SK-N-SH treated with all-trans-retinoic acid at 6 μM for 48 hours (cell line): ENCODE data around the gene SPAG5.
"Not testable (repeated sequence)": the region's sequence is repeated elsewhere in the genome, so short reads cannot be mapped to it uniquely, and the experiment has no call there.

ENCODE experiments used
- ATAC-seq: fragments of 200-7000 bp; cut with Tn5 transposase; 3 replicates; pipeline ENCODE4 v1.9.1; 2020; ENCODE audit warnings: mild to moderate bottlenecking, moderate library complexity
- ARNTL ChIP-seq: fragments of 450-650 bp; formaldehyde crosslinking; IDR thresholded peaks from 2 replicates; pipeline ENCODE4 v1.5.0; 2020; ENCODE audit warnings: low read depth, mild to moderate bottlenecking, moderate library complexity, borderline replicate concordance
- BACH2 ChIP-seq: fragments of 250-450 bp; sonication (Bioruptor Pico); IDR thresholded peaks from 2 replicates; pipeline ENCODE4 v1.9.0; 2021; ENCODE audit warnings: mild to moderate bottlenecking, borderline replicate concordance
- CSDC2 ChIP-seq: fragments of 250-450 bp; sonication (Bioruptor Pico); IDR thresholded peaks from 2 replicates; pipeline ENCODE4 v1.5.0; 2020; ENCODE audit warnings: mild to moderate bottlenecking, moderate library complexity
- ESRRG ChIP-seq: fragments of 250-450 bp; sonication (Bioruptor Pico); IDR thresholded peaks from 2 replicates; pipeline ENCODE4 v1.6.1; 2021; ENCODE audit warnings: mild to moderate bottlenecking
- GLIS3 ChIP-seq: fragments of 250-450 bp; sonication (Bioruptor Pico); IDR thresholded peaks from 2 replicates; pipeline ENCODE4 v1.5.0; 2020; ENCODE audit warnings: mild to moderate bottlenecking, moderate library complexity
- ISL1 ChIP-seq: fragments of 250-450 bp; sonication (Bioruptor Pico); IDR thresholded peaks from 2 replicates; pipeline ENCODE4 v2.1.2; 2022; ENCODE audit warnings: mild to moderate bottlenecking, moderate library complexity
- PPARA ChIP-seq: fragments of 250-450 bp; sonication (Bioruptor Pico); IDR thresholded peaks from 2 replicates; pipeline ENCODE4 v1.5.0; 2020; ENCODE audit warnings: mild to moderate bottlenecking, borderline replicate concordance
- RARB ChIP-seq: fragments of 250-450 bp; sonication (Bioruptor Pico); IDR thresholded peaks from 2 replicates; pipeline ENCODE4 v1.8.0; 2021; ENCODE audit warnings: mild to moderate bottlenecking, moderate library complexity
- SNAI2 ChIP-seq: fragments of 250-450 bp; sonication (Bioruptor Pico); IDR thresholded peaks from 2 replicates; pipeline ENCODE4 v1.5.0; 2020; ENCODE audit warnings: mild to moderate bottlenecking, moderate library complexity
- TCF4 ChIP-seq: fragments of 250-450 bp; sonication (Bioruptor Pico); IDR thresholded peaks from 2 replicates; pipeline ENCODE4 v1.8.0; 2021; ENCODE audit warnings: mild to moderate bottlenecking, moderate library complexity, borderline replicate concordance
- TOX ChIP-seq: fragments of 250-450 bp; sonication (Bioruptor Pico); IDR thresholded peaks from 2 replicates; pipeline ENCODE4 v1.8.0; 2021; ENCODE audit warnings: mild to moderate bottlenecking, moderate library complexity, borderline replicate concordance
- ZC3H10 ChIP-seq: fragments of 250-450 bp; sonication (Bioruptor Pico); IDR thresholded peaks from 2 replicates; pipeline ENCODE4 v1.5.1; 2021; ENCODE audit warnings: mild to moderate bottlenecking, moderate library complexity
- ZFP3 ChIP-seq: fragments of 250-450 bp; sonication (Bioruptor Pico); IDR thresholded peaks from 2 replicates; pipeline ENCODE4 v1.5.0; 2020; ENCODE audit warnings: mild to moderate bottlenecking, moderate library complexity
- ZFP30 ChIP-seq: fragments of 450-650 bp; formaldehyde crosslinking; IDR thresholded peaks from 2 replicates; pipeline ENCODE4 v1.5.0; 2022; ENCODE audit warnings: mild to moderate bottlenecking, moderate library complexity
- ZNF565 ChIP-seq: fragments of 450-650 bp; formaldehyde crosslinking; conservative IDR thresholded peaks from 2 replicates; pipeline ENCODE4 v1.5.0; 2020; ENCODE audit warnings: low read depth, mild to moderate bottlenecking, moderate library complexity
- ZNF70 ChIP-seq: fragments of 450-650 bp; formaldehyde crosslinking; IDR thresholded peaks from 2 replicates; pipeline ENCODE4 v1.5.0; 2020; ENCODE audit warnings: mild to moderate bottlenecking, moderate library complexity
- ZNF8 ChIP-seq: fragments of 450-650 bp; formaldehyde crosslinking; IDR thresholded peaks from 2 replicates; pipeline ENCODE4 v1.5.0; 2020; ENCODE audit warnings: mild to moderate bottlenecking, moderate library complexity
- TF ChIP-seq, protein P1 (sequence below): fragments of 250-450 bp; sonication (Bioruptor Pico); IDR thresholded peaks from 2 replicates; pipeline ENCODE4 v1.5.0; 2020; ENCODE audit warnings: mild to moderate bottlenecking, moderate library complexity
- TF ChIP-seq, protein P2 (sequence below): fragments of 250-450 bp; sonication (Bioruptor Pico); IDR thresholded peaks from 2 replicates; pipeline ENCODE4 v1.5.1; 2021; ENCODE audit warnings: mild to moderate bottlenecking, moderate library complexity
- TF ChIP-seq, protein P3 (sequence below): fragments of 250-450 bp; sonication (Bioruptor Pico); IDR thresholded peaks from 2 replicates; pipeline ENCODE4 v1.8.0; 2020; ENCODE audit warnings: mild to moderate bottlenecking, moderate library complexity, borderline replicate concordance

The SPAG5 gene

DNA sequence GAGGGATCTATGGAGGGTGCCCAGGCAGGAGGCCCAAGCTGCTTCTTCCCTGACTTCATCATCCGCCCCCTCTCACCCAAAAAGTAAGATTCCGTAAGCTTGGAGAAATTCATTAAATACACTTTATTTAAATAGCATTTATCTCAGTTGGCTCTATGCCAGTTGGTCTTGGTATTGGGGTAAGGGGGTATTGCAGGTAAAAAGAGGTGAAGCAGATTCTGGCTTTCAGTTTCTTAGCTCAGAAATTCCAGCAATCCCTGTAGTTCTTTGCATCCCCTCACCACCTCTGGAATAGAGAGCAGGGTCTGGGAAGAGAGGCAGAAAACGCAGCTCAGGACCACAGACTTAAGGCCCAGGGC lies 21.4 kb downstream of the SPAG5 start:
- ATAC-seq = no peak
- TF ChIP-seq, protein P1, sequence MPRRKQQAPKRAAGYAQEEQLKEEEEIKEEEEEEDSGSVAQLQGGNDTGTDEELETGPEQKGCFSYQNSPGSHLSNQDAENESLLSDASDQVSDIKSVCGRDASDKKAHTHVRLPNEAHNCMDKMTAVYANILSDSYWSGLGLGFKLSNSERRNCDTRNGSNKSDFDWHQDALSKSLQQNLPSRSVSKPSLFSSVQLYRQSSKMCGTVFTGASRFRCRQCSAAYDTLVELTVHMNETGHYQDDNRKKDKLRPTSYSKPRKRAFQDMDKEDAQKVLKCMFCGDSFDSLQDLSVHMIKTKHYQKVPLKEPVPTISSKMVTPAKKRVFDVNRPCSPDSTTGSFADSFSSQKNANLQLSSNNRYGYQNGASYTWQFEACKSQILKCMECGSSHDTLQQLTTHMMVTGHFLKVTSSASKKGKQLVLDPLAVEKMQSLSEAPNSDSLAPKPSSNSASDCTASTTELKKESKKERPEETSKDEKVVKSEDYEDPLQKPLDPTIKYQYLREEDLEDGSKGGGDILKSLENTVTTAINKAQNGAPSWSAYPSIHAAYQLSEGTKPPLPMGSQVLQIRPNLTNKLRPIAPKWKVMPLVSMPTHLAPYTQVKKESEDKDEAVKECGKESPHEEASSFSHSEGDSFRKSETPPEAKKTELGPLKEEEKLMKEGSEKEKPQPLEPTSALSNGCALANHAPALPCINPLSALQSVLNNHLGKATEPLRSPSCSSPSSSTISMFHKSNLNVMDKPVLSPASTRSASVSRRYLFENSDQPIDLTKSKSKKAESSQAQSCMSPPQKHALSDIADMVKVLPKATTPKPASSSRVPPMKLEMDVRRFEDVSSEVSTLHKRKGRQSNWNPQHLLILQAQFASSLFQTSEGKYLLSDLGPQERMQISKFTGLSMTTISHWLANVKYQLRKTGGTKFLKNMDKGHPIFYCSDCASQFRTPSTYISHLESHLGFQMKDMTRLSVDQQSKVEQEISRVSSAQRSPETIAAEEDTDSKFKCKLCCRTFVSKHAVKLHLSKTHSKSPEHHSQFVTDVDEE = no peak
- TF ChIP-seq PPARA (CRISPR knock-in tag) (no peak), ESRRG (no peak), GLIS3 (no peak), RARB (CRISPR knock-in tag) (no peak), TOX (no peak), ZFP3 (CRISPR knock-in tag) (no peak), BACH2 (no peak), TCF4 (CRISPR knock-in tag) (no peak), ZNF565 (CRISPR knock-in tag) (no peak), CSDC2 (CRISPR knock-in tag) (no peak), ZNF70 (CRISPR knock-in tag) (no peak), ISL1 (no peak), ZNF8 (CRISPR knock-in tag) (no peak), ZFP30 (CRISPR knock-in tag) (no peak), SNAI2 (CRISPR knock-in tag) (no peak)
- TF ChIP-seq, protein P2, sequence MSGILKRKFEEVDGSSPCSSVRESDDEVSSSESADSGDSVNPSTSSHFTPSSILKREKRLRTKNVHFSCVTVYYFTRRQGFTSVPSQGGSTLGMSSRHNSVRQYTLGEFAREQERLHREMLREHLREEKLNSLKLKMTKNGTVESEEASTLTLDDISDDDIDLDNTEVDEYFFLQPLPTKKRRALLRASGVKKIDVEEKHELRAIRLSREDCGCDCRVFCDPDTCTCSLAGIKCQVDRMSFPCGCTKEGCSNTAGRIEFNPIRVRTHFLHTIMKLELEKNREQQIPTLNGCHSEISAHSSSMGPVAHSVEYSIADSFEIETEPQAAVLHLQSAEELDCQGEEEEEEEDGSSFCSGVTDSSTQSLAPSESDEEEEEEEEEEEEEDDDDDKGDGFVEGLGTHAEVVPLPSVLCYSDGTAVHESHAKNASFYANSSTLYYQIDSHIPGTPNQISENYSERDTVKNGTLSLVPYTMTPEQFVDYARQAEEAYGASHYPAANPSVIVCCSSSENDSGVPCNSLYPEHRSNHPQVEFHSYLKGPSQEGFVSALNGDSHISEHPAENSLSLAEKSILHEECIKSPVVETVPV (CRISPR knock-in tag) = no peak
- TF ChIP-seq, protein P3, sequence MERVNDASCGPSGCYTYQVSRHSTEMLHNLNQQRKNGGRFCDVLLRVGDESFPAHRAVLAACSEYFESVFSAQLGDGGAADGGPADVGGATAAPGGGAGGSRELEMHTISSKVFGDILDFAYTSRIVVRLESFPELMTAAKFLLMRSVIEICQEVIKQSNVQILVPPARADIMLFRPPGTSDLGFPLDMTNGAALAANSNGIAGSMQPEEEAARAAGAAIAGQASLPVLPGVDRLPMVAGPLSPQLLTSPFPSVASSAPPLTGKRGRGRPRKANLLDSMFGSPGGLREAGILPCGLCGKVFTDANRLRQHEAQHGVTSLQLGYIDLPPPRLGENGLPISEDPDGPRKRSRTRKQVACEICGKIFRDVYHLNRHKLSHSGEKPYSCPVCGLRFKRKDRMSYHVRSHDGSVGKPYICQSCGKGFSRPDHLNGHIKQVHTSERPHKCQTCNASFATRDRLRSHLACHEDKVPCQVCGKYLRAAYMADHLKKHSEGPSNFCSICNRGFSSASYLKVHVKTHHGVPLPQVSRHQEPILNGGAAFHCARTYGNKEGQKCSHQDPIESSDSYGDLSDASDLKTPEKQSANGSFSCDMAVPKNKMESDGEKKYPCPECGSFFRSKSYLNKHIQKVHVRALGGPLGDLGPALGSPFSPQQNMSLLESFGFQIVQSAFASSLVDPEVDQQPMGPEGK = no peak

DNA sequence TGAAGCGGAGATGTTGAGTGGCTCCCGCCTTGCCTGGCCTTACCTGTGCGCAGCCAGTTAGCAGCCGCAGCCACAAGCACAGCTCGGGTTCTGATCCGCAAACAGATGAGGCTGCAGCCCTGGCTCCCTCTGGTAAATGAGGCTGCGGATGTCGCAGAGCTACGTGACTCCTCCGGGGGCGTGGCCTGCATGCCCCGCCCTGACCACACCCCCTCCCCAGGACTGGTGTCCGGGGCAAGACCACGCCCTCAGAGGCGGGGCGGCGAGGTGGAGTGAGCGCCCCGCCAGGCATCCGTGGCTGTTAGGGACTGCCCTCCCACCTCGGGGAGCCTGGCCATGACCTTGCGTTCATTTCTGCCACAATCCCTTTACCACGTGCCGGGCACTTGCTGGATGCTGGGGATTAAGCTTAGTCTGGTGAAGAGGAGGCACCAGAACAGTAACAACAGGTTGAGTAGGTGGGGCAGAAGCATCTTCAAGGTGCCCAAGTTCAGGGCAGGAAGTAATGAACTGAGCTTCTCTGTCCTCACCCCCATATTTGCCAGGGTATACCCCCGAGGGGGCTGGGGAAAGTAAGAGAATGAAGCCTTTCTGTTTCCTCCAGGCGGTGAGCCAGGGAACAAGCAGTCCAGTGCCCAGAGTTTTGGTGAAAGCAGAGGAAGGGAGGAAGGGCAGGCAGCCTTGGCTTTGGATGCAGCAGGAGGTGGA lies 21.9 kb downstream of the SPAG5 start, which contains the start of gene ALDOC:
Gene ALDOC, minus strand, starts transcription at position 138 of the 708 bp plus-strand sequence. CDS start 1,363 bp downstream, outside the sequence.
- ATAC-seq = peak; percentile 84
- no peak for TF ChIP-seq BACH2
- TF ChIP-seq ARNTL (CRISPR knock-in tag) = no peak
- TF ChIP-seq, protein P1 = no peak
- TF ChIP-seq CSDC2 (CRISPR knock-in tag) = no peak
- no peak for TF ChIP-seq ESRRG
- TF ChIP-seq, protein P3 = no peak
- TF ChIP-seq, protein P2 (CRISPR knock-in tag) = no peak
- no peak for TF ChIP-seq ZC3H10 (CRISPR knock-in tag)

DNA sequence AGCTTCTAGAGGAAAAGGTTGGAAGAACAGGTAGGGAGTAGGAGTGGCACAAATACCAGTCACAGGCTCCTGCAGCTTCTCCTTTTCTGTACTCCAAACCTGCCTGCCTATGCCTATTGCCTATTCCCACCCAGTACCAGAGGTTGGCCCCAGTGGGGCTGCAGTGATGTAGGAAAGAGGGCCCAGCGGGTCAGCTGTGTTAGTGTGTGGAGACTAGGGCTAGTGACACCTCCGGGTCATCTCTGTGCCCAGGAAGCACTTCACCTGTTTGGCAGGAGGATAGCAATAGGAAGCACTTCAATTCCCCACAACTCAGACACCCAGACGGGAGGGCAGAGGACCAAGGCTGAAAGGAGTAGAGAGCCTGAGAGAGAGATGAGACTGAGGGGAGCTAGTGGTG lies 22.8 kb downstream of the SPAG5 start:
- not testable (repeated sequence) for ATAC-seq
